CD4-positive, alpha-beta T cell (primary cell): Measurements from ENCODE around the gene TMEM174. TPM values are rescaled to one million over a fixed set of nuclear protein-coding genes. Genes with fewer than 3 reads are reported as not detected.

Experiments used
- ATAC-seq: fragments of 200-7000 bp; cut with Tn5 transposase; one replicate; pipeline ENCODE4 v1.10.0; 2022; ENCODE audit warnings: mild to moderate bottlenecking; ENCODE audit not compliant: poor library complexity
- CTCF ChIA-PET: fragments of 350-600 bp; sonication (Branson Sonifier 250); formaldehyde crosslinking; loops from one replicate; lab custom pipeline; 2021; ENCODE audit warnings: antibody characterized with exemption, inconsistent platforms; lab: Charles Lee
- POLR2A ChIA-PET: fragments of 350-600 bp; sonication (Branson Sonifier 250); formaldehyde crosslinking; loops from one replicate; lab custom pipeline; 2021; ENCODE audit warnings: antibody characterized with exemption, inconsistent platforms; lab: Charles Lee
- DNase-seq, 14 experiments: peaks; one replicate each; pipeline ENCODE4 v3.0.0-alpha.2; 2013 to 2020; ENCODE audit warnings: mixed read lengths in 2 of 14
- H3K27ac ChIP-seq, 2 donors: one replicate each; pipeline versions ENCODE4 v1.5.1 to v1.7.0; 2013; ENCODE audit warnings: low read length in 2 of 2, low read depth in 1 of 2, mild to moderate bottlenecking in 1 of 2
- H3K27me3 ChIP-seq, 2 experiments: 1 replicate in 1 of 2; 2 replicates in 1 of 2; pipeline versions ENCODE4 v1.6.1 to v1.7.0; 2013; ENCODE audit warnings: low read length in 2 of 2, control low read depth in 1 of 2, mild to moderate bottlenecking in 1 of 2, moderate library complexity in 1 of 2; ENCODE audit not compliant: insufficient read depth in 2 of 2, control insufficient read depth in 1 of 2
- H3K36me3 ChIP-seq: one replicate; pipeline ENCODE4 v1.6.1; 2013; ENCODE audit warnings: low read length, control low read depth; ENCODE audit not compliant: insufficient read depth
- H3K4me1 ChIP-seq: one replicate; pipeline ENCODE4 v1.6.1; 2013; ENCODE audit warnings: low read length, control low read depth; ENCODE audit not compliant: insufficient read depth
- H3K4me3 ChIP-seq: one replicate; pipeline ENCODE4 v1.5.1; 2013; ENCODE audit warnings: mild to moderate bottlenecking, low read length, moderate library complexity
- H3K9me3 ChIP-seq, 2 experiments: 1 replicate in 1 of 2; 2 replicates in 1 of 2; pipeline versions ENCODE4 v1.6.1 to v1.7.0; 2013; ENCODE audit warnings: low read length in 2 of 2, mild to moderate bottlenecking in 2 of 2, control low read depth in 1 of 2, moderate library complexity in 1 of 2; ENCODE audit not compliant: control insufficient read depth in 1 of 2, insufficient read depth in 1 of 2
- H3K27ac Mint-ChIP-seq: one replicate; pipeline ENCODE4 v1.8.0; 2020; ENCODE audit warnings: mixed read lengths
- H3K27me3 Mint-ChIP-seq: one replicate; pipeline ENCODE4 v1.8.0; 2021; ENCODE audit warnings: mixed read lengths
- H3K36me3 Mint-ChIP-seq: one replicate; pipeline ENCODE4 v1.8.0; 2021; ENCODE audit warnings: low read depth, mixed read lengths
- H3K4me1 Mint-ChIP-seq: one replicate; pipeline ENCODE4 v1.8.0; 2021; ENCODE audit warnings: low read depth, mixed read lengths
- H3K4me3 Mint-ChIP-seq: one replicate; pipeline ENCODE4 v1.8.0; 2020; ENCODE audit warnings: mild to moderate bottlenecking, mixed read lengths
- H3K9me3 Mint-ChIP-seq: one replicate; pipeline ENCODE4 v1.8.0; 2020; ENCODE audit warnings: mixed read lengths
- CTCF ChIP-seq: fragments of 200-600 bp; IDR thresholded peaks from one replicate; pipeline ENCODE4 v1.8.0; 2022; ENCODE audit warnings: antibody characterized with exemption, mild to moderate bottlenecking
- intact Hi-C, 2 experiments: fragments of 100-400 bp; cut with DNase I in 1 of 2; cut with micrococcal nuclease in 1 of 2; formaldehyde crosslinking; loops; one replicate each; pipeline versions ENCODE4 v1.15.1 to v1.9.0; 2023 to 2025; cut with DNase I, micrococcal nuclease
- total RNA-seq, 174 experiments: library from RNA in 2 of 174; stranded (reverse) in 2 of 174; gene quantifications; one replicate each; pipeline ENCODE4 v1.2.3 and lab custom pipeline; 2021 to 2026

The TMEM174 gene
- total RNA-seq, 2 experiments from 2014 or later: not detected

GRCh38 chr5:73178265-73178664 lies 5.3 kb downstream of the TMEM174 start:
- Histone ChIP-seq H3K27ac (no peak overlapping the region), H3K4me1 (no peaks in the 10 kb centered on the region), H3K4me3 (no peak overlapping the region), H3K9me3 (no peaks in the 10 kb centered on the region), H3K27me3 (peaks cover 32 to 72% of the 10 kb centered on the region in 2 experiments), H3K36me3 (no peaks in the 10 kb centered on the region)
- no peak for DNase-seq
- Mint-ChIP-seq H3K4me3 (no peak overlapping the region), H3K27ac (no peak overlapping the region), H3K4me1 (no peaks in the 10 kb centered on the region), H3K36me3 (no peaks in the 10 kb centered on the region), H3K27me3 (peaks cover 92% of the 10 kb centered on the region), H3K9me3 (no peaks in the 10 kb centered on the region)
- no peak for ATAC-seq
- TF ChIP-seq CTCF: no peak
- CTCF ChIA-PET: no interaction called here
- POLR2A ChIA-PET: no interaction called here
- intact Hi-C loops: no loop called here

- no peak for ATAC-seq
- H3K27me3 Mint-ChIP-seq: peaks cover 90% of the 10 kb centered on the region
These were observed 6.7 kb downstream of the TMEM174 start for GRCh38 chr5:73179730-73180129.

GRCh38 chr5:73180566-73180965 lies 7.6 kb downstream of the TMEM174 start:
- H3K36me3 ChIP-seq: no peaks in the 10 kb centered on the region
- no peaks in the 10 kb centered on the region for H3K36me3 Mint-ChIP-seq
- H3K4me1 Mint-ChIP-seq: no peaks in the 10 kb centered on the region
- ChIA-PET CTCF (no interaction called here), POLR2A (no interaction called here)
- H3K27me3 Mint-ChIP-seq: peaks cover 86% of the 10 kb centered on the region
- no peak overlapping the region for H3K4me3 ChIP-seq
- no peak overlapping the region for H3K27ac Mint-ChIP-seq
- DNase-seq: no peak
- no peak for ATAC-seq
- no peaks in the 10 kb centered on the region for H3K4me1 ChIP-seq
- intact Hi-C loops: no loop called here
- H3K4me3 Mint-ChIP-seq: no peak overlapping the region
- H3K27ac ChIP-seq: no peak overlapping the region
- peaks cover 30 to 64% of the 10 kb centered on the region in 2 experiments for H3K27me3 ChIP-seq
- H3K9me3 Mint-ChIP-seq: peaks cover 2% of the 10 kb centered on the region
- no peak for TF ChIP-seq CTCF
- H3K9me3 ChIP-seq: peaks cover 4 to 11% of the 10 kb centered on the region in 2 experiments

More at GRCh38 chr5:73179730-73180129, 6.7 kb downstream of the TMEM174 start:
- Mint-ChIP-seq H3K4me1 (no peaks in the 10 kb centered on the region), H3K9me3 (no peaks in the 10 kb centered on the region), H3K36me3 (no peaks in the 10 kb centered on the region), H3K4me3 (no peak overlapping the region), H3K27ac (no peak overlapping the region)
- Histone ChIP-seq H3K36me3 (no peaks in the 10 kb centered on the region), H3K9me3 (peaks cover 4 to 9% of the 10 kb centered on the region in 2 experiments), H3K27ac (no peak overlapping the region), H3K4me1 (no peaks in the 10 kb centered on the region), H3K4me3 (no peak overlapping the region), H3K27me3 (peaks cover 31 to 72% of the 10 kb centered on the region in 2 experiments)
- ChIA-PET POLR2A (no interaction called here), CTCF (no interaction called here)
- TF ChIP-seq CTCF: no peak
- DNase-seq: no peak
- intact Hi-C loops: no loop called here
